HG03378 (cell line): ENCODE data around the gene VSIG2.

Experiments used
- ATAC-seq: cut with Tn5 transposase; IDR thresholded peaks from one replicate; pipeline ENCODE4 v1.9.1; 2021; ENCODE audit warnings: mild to moderate bottlenecking, moderate library complexity; ENCODE audit not compliant: unreplicated experiment

The VSIG2 gene

DNA sequence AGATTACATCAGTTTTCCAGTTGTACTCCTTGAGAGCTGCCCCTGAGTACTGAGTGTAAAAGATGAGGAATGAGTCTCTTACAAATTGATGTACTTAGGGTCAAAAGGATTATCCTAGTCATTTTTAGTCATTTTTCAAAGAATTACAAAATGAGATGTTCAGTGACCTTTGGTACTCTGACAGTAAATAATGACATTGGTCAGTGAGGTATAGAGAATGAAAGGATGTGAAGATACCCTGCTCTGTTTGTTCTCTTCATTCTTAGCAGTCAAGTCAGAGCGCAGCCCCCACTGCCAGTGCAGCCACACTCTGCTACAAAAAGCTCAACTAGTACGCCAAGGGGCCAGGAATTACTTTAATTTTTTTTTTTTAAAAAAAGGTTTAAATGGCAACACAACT lies 14.1 kb upstream of the VSIG2 start:
- no peak for ATAC-seq

GRCh38 chr11:124763156-124763947 lies 11.3 kb upstream of the VSIG2 start:
- no peak for ATAC-seq

- ATAC-seq: no peak
Observed at GRCh38 chr11:124762624-124763155, 10.6 kb upstream of the VSIG2 start.

- ATAC-seq: no peak
Observed at GRCh38 chr11:124762105-124762623, 10.1 kb upstream of the VSIG2 start, which contains the start of gene ESAM. TSS of gene ESAM (minus strand) at chr11:124762290. CDS start at chr11:124762154, 136 bp downstream.

DNA sequence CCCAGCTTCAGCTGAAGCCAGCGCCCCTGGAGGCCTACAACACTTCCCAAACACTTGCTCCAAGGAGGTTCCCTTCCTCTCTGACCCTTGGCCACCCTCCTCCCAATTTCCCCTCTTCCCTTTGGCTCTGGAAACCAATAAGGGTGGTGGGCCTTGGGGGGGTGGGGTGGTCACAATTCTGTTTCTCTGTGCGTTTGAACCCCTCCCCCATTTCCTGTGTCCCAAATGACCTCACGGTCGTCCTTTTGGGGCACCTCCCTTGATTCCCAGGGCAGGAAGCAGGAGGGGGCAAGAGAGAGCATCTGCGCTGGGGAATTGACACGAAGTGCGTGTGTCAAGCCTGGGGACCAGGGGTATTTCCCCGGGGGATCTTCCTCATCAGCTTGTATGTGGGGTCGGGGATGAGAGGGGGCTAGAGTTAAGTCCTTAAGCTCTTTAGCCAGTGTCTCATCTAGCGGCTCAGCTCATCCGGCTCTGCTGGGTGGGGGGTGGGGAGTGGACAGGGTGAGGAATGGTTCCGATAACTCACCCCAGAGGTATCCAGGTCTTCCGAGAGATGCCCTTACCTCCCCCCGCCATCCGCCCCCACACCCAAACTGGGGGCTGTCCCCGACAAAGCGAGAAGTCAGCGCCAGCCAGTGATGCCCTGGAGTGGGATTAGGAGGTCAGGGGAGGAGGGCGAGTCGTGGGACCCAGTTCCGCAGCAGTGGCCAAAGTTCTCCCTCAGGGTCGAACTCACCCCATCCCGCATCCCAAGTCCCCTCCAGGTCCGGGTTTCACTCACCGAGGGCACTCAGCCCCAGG lies 9.4 kb upstream of the VSIG2 start:
- ATAC-seq: no peak

DNA sequence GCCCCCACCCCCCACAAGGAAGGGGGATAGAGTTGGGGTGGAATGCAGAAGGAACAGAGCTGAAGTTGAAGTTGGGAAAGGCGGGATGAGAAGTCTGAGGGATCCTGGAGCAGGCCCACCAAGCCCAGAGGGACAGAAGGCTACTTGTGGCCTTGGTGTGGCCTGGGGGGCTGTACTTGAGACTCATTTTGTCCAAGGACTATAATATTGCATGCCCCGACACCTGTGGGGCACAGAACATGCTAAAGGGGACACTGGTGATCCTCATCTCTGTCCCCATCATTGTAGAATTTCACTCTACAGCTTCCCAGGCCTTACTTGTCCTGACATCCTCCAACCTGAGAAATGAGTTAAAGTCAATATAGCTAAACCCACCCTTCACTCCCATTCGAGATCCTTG lies 8.8 kb upstream of the VSIG2 start:
- ATAC-seq: no peak

DNA sequence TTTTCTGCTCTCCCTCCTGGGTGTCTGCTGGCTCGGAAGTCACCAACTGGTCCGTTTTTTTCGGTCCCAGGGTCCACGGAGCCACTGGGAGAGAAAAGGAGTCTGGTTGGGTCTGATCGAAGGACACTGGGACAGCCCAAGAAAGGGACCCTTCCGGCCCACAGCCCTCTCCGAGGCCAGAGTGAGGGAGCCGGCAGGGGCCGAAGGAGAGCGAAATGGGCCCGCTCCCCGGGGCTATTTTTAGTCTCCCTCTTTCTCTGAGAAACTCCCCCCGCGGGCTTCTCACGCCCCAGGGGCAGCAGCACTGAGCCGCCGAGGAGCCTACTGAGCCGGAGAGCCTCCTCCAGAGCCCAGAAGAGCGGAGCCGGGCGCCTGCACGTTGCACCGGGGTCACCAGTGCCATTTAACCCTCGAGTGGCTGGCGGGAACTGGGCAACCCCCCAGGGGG lies 8.2 kb upstream of the VSIG2 start:
- peak; percentile 32 for ATAC-seq

GRCh38 chr11:124759266-124760204 lies 7.5 kb upstream of the VSIG2 start:
- peak; percentile 3 for ATAC-seq

DNA sequence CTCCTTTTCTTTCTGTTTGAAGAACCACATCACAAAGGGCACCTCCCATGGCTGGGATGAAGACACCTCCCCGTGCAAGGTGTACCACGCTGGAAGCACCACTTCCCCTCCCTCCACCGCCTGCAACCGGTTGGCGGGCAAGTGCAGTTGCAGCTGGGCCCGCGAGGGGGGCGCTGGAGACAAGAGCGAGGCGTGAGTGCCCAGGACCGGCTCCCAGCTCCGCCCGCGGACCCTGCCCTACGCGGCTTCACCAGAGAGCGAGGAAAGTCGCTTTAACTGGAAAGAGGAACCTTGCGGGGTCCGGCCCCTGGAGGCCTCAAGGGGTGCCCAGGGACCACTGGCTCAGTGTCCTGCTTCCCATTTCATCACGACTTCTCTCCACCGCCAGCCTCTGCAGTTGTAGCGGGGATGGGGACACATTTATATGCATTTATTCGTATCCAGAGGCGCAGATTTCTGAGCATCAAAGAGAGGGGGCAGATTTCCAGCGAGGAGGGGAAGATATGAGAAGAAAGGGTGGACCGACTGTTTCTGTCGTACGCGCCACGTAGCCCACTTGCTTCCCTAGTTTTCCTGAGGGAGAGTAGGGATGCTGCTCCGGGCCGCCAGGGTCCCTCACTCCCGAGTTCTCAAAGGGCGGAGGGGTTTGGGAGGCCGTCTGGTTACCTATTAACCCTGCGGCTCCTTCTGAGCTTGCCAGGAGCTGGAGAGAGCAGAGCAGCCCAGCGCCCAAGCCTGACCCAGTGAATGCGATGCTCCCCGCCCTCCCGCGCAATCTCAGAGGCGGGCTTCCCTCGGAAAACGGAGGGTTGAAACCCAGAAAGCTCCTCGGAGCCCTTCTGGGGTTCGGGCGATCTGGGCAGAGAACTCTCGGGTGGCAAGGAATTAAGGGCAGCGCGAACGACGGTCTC lies 6.6 kb upstream of the VSIG2 start:
- ATAC-seq: peak; percentile 39

DNA sequence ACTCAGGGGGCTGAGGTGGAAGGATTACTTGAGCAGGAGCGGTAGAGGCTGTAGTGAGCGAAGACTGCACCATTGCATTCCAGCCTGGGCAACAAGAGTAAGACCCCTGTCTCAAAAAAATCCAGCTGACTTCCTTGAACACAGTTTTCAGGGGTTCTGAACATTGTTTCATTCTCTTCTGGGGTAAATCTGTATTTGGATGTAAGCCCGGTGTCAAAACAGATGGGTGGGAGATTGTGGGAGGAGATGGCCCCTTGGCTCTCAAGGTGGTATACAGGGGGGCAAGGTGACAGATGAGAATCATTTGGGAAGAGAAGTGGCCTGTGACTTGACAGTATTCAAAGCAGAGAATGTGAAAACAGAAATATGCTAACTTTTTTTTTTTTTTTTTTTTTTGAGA lies 5.3 kb upstream of the VSIG2 start:
- ATAC-seq: no peak

DNA sequence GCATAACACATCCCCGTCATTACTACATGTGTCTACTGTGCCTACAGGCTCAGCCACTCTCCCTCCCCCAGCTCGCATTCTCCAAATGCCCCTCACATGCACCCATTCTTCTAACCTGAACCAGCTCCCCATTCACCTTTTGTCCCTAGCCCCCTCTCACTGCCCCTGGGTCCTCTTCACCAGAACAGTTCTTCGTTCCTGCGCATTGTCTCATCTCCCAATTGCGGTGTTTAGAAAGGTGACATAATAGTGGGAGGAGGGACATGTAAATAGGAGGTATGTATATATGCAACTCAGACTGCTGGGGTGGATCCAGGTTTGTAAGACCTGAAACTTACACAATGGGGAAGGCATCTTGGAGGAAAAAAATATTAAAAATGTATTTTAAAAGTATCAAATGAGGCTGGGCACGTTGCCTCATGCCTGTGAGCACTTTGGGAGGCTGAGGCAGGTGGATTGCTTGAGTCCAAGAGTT lies 4.7 kb upstream of the VSIG2 start:
- no peak for ATAC-seq

DNA sequence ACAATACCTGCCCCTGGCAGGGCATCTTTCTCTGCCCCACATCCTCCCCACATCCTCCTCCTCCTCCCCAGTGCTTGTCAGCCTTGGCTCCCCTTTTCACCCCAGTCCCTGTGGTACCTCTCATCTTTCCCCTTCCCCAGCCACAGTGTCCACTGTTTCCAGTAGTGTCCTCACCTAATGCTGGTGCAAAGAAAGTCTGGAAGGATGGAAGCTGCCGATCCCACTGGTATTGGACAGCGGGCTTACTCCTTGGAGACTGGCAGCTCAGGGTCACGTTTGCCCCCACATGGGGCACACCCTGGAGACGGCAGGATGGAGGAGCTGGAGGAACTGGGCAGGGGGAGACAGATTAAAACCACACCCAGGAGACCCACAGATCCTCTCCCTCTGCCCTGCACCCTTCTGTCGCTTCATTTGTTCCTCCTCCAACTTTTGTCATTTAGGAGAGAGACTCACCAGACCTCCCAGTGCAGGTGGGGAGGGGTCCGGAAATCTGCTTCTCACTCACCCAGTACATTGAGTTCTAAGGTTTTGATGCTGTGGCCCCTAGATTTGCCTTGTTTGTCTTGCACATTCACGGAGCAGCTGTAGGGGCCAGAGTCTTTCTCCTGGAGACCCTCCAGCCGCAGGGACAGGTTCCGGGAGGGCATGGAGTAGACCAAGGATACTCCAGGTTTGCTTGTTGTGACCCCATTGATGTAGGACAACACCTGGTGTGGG lies 4.1 kb upstream of the VSIG2 start:
- no peak for ATAC-seq

DNA sequence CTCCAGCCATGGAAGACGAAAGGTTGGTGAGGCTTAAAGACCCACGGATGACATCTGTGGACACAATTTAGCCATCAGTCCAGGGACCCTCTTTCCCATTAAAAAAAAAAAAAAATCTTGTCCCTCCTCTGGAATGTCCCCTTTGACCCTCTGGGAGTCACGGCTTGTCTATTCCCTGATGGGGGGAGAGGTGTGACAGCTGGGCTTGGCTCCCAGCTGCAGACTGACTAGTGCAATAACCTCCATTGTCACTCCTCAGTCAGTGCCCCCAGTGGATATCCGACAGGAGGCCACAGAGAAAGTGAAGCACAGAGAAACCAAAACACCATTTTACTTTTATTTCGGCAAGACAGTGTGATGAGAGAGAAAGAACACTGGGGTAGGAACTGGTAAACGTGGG lies 2.7 kb upstream of the VSIG2 start:
- no peak for ATAC-seq

DNA sequence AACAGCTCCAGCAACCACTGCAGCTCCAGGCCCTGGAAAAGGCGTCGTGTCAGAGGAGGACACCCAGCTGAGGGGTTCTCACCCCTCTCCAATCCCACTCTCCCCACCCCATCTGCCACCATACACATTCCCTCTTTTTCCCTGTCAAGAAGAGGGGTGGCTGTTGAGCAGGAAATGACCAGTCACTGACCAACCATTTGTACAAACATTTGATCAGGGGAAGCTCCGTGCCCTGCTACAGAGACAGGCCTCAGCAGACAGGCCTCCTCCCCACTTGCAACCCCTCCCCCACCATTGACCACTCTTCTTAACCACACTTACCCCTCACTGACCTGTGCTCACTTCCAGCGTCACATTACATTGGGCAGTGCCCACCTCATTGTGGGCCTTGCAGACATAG lies 2.3 kb upstream of the VSIG2 start:
- no peak for ATAC-seq

DNA sequence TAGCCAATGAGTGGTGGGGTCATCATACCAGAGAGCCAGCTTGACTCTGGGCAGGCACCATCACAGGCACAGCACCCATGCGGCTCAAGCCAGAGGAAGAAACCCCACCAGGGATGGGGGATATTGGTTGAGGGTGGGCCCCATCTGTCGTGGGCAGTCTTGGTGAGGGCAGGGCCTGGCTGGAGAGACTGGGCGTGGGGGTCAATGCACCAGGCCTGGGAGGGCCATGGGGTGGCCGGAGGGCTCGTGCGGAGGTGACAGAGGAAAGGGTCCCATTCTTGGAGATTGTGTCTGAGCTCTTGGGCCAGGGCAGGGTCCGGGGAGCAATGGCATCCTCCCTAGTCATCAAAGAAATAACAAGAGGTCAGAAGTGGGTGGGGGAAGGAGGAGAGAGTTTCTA lies 1.6 kb upstream of the VSIG2 start:
- ATAC-seq: no peak

GRCh38 chr11:124753205-124753604 lies 1.1 kb upstream of the VSIG2 start:
- ATAC-seq: no peak

- ATAC-seq: no peak
Observed at GRCh38 chr11:124752471-124753102, 532 bp upstream of the VSIG2 start.

GRCh38 chr11:124751391-124751740 lies 689 bp downstream of the VSIG2 start:
- ATAC-seq: no peak
